Retinal pigment epithelial cell (primary cell): ENCODE results near the gene MARCHF9.
A peak's percentile ranks its signal among the peaks of the same experiment; 100 is the strongest.

Source experiments
- DNase-seq: peaks from one replicate; pipeline ENCODE4 v3.0.0-alpha.2; 2010; ENCODE audit warnings: low read depth
- H3K4me3 ChIP-seq: 2 replicates; pipeline ENCODE4 v1.5.1; 2011; ENCODE audit warnings: mild to moderate bottlenecking, low read length, control low read depth, moderate library complexity
- CTCF ChIP-seq: conservative IDR thresholded peaks from 2 replicates; pipeline ENCODE4 v1.5.1; 2011; ENCODE audit warnings: low read depth, low read length, control low read depth, inconsistent platforms

Gene MARCHF9

GRCh38 chr12:57737467-57738460 is 17.1 kb upstream of the MARCHF9 start:
- H3K4me3 ChIP-seq: no peak overlapping the region
- TF ChIP-seq CTCF: peak; percentile 34
- DNase-seq: no peak

GRCh38 chr12:57738661-57739237 is 16.2 kb upstream of the MARCHF9 start, which contains the start of gene AGAP2:
Gene AGAP2, minus strand, starts transcription at chr12:57738742. Its CDS starts 496 bp downstream, at chr12:57738246.
- no peak for TF ChIP-seq CTCF
- peak within 1 kb of the TSS; percentile 3 for H3K4me3 ChIP-seq
- DNase-seq: no peak

GRCh38 chr12:57739387-57739786 is 15.5 kb upstream of the MARCHF9 start:
- no peak for DNase-seq
- H3K4me3 ChIP-seq: no peak overlapping the region
- no peak for TF ChIP-seq CTCF

- no peak overlapping the region for H3K4me3 ChIP-seq
- no peak for TF ChIP-seq CTCF
- DNase-seq: no peak
These were observed 14.9 kb upstream of the MARCHF9 start for GRCh38 chr12:57739914-57740538.

GRCh38 chr12:57740656-57741412 is 14.1 kb upstream of the MARCHF9 start:
- H3K4me3 ChIP-seq: no peak overlapping the region
- no peak for DNase-seq
- TF ChIP-seq CTCF: no peak

GRCh38 chr12:57741413-57741789 is 13.5 kb upstream of the MARCHF9 start:
- H3K4me3 ChIP-seq: no peak overlapping the region
- no peak for DNase-seq
- no peak for TF ChIP-seq CTCF
